HG03460 (cell line): ENCODE measurements around the gene LPCAT3.

ENCODE experiments used
- ATAC-seq: cut with Tn5 transposase; IDR thresholded peaks from one replicate; pipeline ENCODE4 v1.9.1; 2021; ENCODE audit not compliant: unreplicated experiment

Gene LPCAT3

GRCh38 chr12:6954316-6955107 is 63.8 kb downstream of the LPCAT3 start:
- no peak for ATAC-seq

GRCh38 chr12:6953442-6954315 is 64.6 kb downstream of the LPCAT3 start:
- ATAC-seq = peak; percentile 43

- no peak for ATAC-seq
Measured at GRCh38 chr12:6952863-6953441, 65.3 kb downstream of the LPCAT3 start.

GRCh38 chr12:6952121-6952862 is 66.0 kb downstream of the LPCAT3 start:
- no peak for ATAC-seq

- no peak for ATAC-seq
Measured at GRCh38 chr12:6951551-6952120, 66.6 kb downstream of the LPCAT3 start.

- ATAC-seq = peak; percentile 23
Measured at GRCh38 chr12:6950811-6951540, 67.3 kb downstream of the LPCAT3 start, which contains the start of gene PTPN6. TSS of gene PTPN6 (plus strand) at chr12:6951356. CDS start at chr12:6951513, 157 bp downstream.

- no peak for ATAC-seq
Measured at GRCh38 chr12:6950401-6950801, 67.9 kb downstream of the LPCAT3 start.

- no peak for ATAC-seq
Measured at GRCh38 chr12:6948873-6949594, 69.2 kb downstream of the LPCAT3 start.

- ATAC-seq = no peak
Measured at GRCh38 chr12:6947615-6948014, 70.7 kb downstream of the LPCAT3 start.

- ATAC-seq = no peak
Measured at GRCh38 chr12:6946920-6947374, 71.3 kb downstream of the LPCAT3 start.

- ATAC-seq = no peak
Measured at GRCh38 chr12:6946033-6946919, 72.0 kb downstream of the LPCAT3 start.

- no peak for ATAC-seq
Measured at GRCh38 chr12:6945613-6946012, 72.7 kb downstream of the LPCAT3 start.

- peak; percentile 47 for ATAC-seq
Measured at GRCh38 chr12:6944381-6945186, 73.7 kb downstream of the LPCAT3 start.

GRCh38 chr12:6943722-6944380 is 74.4 kb downstream of the LPCAT3 start, which contains the start of the genes C12orf57 and RNU7-1:
TSS of gene C12orf57 (plus strand) at chr12:6944022. CDS start at chr12:6944122, 100 bp downstream.
TSS of gene RNU7-1 (plus strand) at chr12:6943816.
- ATAC-seq = peak; percentile 30

- peak; percentile 31 for ATAC-seq
Measured at GRCh38 chr12:6943389-6943721, 74.9 kb downstream of the LPCAT3 start.

GRCh38 chr12:6942331-6942665 is 76.0 kb downstream of the LPCAT3 start:
- ATAC-seq = no peak

- no peak for ATAC-seq
Measured at GRCh38 chr12:6941782-6942181, 76.5 kb downstream of the LPCAT3 start.
